Neutrophil (primary cell): ENCODE data around the gene UROC1.

Experiments used
- H3K27ac ChIP-seq: fragments of 200-600 bp; sonication (generic); 2 replicates; pipeline ENCODE4 v1.5.1; 2016; ENCODE audit warnings: mild to moderate bottlenecking, moderate library complexity
- H3K27me3 ChIP-seq: fragments of 200-600 bp; sonication (generic); 2 replicates; pipeline ENCODE4 v1.6.0; 2016; ENCODE audit warnings: mild to moderate bottlenecking
- H3K36me3 ChIP-seq: fragments of 200-600 bp; sonication (generic); 2 replicates; pipeline ENCODE4 v1.5.1; 2017
- H3K4me1 ChIP-seq, 2 experiments: fragments of 200-600 bp in 1 of 2; sonication (generic) in 1 of 2; 1 replicate in 1 of 2; 2 replicates in 1 of 2; pipeline versions ENCODE4 v1.5.1 to v1.6.1; 2013 to 2016; ENCODE audit warnings: low read depth in 1 of 2, low read length in 1 of 2, mild to moderate bottlenecking in 1 of 2, moderate library complexity in 1 of 2; ENCODE audit not compliant: control insufficient read depth in 1 of 2, insufficient read depth in 1 of 2
- H3K4me3 ChIP-seq, 2 experiments: fragments of 200-600 bp in 1 of 2; sonication (generic) in 1 of 2; 1 replicate in 1 of 2; 2 replicates in 1 of 2; pipeline ENCODE4 v1.5.1; 2013 to 2016; ENCODE audit warnings: low read depth in 1 of 2, low read length in 1 of 2, mild to moderate bottlenecking in 1 of 2, moderate library complexity in 1 of 2
- H3K9me3 ChIP-seq: fragments of 200-600 bp; sonication (generic); 2 replicates; pipeline ENCODE4 v1.5.1; 2016
- CTCF ChIP-seq: fragments of 200-600 bp; sonication (generic); IDR thresholded peaks from 2 replicates; pipeline ENCODE4 v1.5.1; 2016; ENCODE audit warnings: antibody characterized with exemption

Gene UROC1

GRCh38 chr3:126461450-126462070 lies 56.0 kb downstream of the UROC1 start:
- H3K27me3 ChIP-seq, result no peaks in the 10 kb centered on the region
- peaks cover 41 to 45% of the 10 kb centered on the region in 2 experiments for H3K4me1 ChIP-seq
- H3K36me3 ChIP-seq, result peaks cover 88% of the 10 kb centered on the region
- no peak for TF ChIP-seq CTCF
- H3K9me3 ChIP-seq, result no peaks in the 10 kb centered on the region
- no peak overlapping the region for H3K27ac ChIP-seq
- no peak overlapping the region for H3K4me3 ChIP-seq

GRCh38 chr3:126460381-126460780 lies 57.2 kb downstream of the UROC1 start:
- Histone ChIP-seq H3K4me1 (peaks cover 38 to 41% of the 10 kb centered on the region in 2 experiments), H3K36me3 (peaks cover 81% of the 10 kb centered on the region), H3K27me3 (no peaks in the 10 kb centered on the region), H3K4me3 (no peak overlapping the region), H3K9me3 (no peaks in the 10 kb centered on the region), H3K27ac (peak overlapping the region; percentile 52)
- TF ChIP-seq CTCF, result no peak

GRCh38 chr3:126459763-126460127 lies 57.8 kb downstream of the UROC1 start:
- peaks cover 81% of the 10 kb centered on the region for H3K36me3 ChIP-seq
- no peaks in the 10 kb centered on the region for H3K9me3 ChIP-seq
- H3K27ac ChIP-seq, result peak overlapping the region; percentile 52
- H3K4me1 ChIP-seq, result peaks cover 38 to 39% of the 10 kb centered on the region in 2 experiments
- H3K4me3 ChIP-seq, result no peak overlapping the region
- H3K27me3 ChIP-seq, result no peaks in the 10 kb centered on the region
- no peak for TF ChIP-seq CTCF

- TF ChIP-seq CTCF, result no peak
- Histone ChIP-seq H3K9me3 (no peaks in the 10 kb centered on the region), H3K36me3 (peaks cover 81% of the 10 kb centered on the region), H3K27me3 (no peaks in the 10 kb centered on the region), H3K4me1 (peaks cover 38 to 39% of the 10 kb centered on the region in 2 experiments), H3K27ac (peak overlapping the region; percentile 52), H3K4me3 (no peak overlapping the region)
Measured at GRCh38 chr3:126459111-126459762, 58.3 kb downstream of the UROC1 start.

GRCh38 chr3:126456766-126457388 lies 60.7 kb downstream of the UROC1 start:
- Histone ChIP-seq H3K9me3 (no peaks in the 10 kb centered on the region), H3K27ac (peak overlapping the region; percentile 82), H3K4me1 (peaks cover 36% of the 10 kb centered on the region in 2 experiments), H3K27me3 (no peaks in the 10 kb centered on the region), H3K4me3 (no peak overlapping the region), H3K36me3 (peaks cover 69% of the 10 kb centered on the region)
- no peak for TF ChIP-seq CTCF
